ENCODE measurements around the gene PCDH9. TPM values are rescaled to one million over a fixed set of nuclear protein-coding genes. Genes with fewer than 3 reads are reported as not detected.

PCDH9 gene, protein sequence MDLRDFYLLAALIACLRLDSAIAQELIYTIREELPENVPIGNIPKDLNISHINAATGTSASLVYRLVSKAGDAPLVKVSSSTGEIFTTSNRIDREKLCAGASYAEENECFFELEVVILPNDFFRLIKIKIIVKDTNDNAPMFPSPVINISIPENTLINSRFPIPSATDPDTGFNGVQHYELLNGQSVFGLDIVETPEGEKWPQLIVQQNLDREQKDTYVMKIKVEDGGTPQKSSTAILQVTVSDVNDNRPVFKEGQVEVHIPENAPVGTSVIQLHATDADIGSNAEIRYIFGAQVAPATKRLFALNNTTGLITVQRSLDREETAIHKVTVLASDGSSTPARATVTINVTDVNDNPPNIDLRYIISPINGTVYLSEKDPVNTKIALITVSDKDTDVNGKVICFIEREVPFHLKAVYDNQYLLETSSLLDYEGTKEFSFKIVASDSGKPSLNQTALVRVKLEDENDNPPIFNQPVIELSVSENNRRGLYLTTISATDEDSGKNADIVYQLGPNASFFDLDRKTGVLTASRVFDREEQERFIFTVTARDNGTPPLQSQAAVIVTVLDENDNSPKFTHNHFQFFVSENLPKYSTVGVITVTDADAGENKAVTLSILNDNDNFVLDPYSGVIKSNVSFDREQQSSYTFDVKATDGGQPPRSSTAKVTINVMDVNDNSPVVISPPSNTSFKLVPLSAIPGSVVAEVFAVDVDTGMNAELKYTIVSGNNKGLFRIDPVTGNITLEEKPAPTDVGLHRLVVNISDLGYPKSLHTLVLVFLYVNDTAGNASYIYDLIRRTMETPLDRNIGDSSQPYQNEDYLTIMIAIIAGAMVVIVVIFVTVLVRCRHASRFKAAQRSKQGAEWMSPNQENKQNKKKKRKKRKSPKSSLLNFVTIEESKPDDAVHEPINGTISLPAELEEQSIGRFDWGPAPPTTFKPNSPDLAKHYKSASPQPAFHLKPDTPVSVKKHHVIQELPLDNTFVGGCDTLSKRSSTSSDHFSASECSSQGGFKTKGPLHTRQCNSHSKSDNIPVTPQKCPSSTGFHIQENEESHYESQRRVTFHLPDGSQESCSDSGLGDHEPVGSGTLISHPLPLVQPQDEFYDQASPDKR (N-terminal part only)
- 0.20 and 0.65 TPM in 2 replicates for total RNA-seq

DNA sequence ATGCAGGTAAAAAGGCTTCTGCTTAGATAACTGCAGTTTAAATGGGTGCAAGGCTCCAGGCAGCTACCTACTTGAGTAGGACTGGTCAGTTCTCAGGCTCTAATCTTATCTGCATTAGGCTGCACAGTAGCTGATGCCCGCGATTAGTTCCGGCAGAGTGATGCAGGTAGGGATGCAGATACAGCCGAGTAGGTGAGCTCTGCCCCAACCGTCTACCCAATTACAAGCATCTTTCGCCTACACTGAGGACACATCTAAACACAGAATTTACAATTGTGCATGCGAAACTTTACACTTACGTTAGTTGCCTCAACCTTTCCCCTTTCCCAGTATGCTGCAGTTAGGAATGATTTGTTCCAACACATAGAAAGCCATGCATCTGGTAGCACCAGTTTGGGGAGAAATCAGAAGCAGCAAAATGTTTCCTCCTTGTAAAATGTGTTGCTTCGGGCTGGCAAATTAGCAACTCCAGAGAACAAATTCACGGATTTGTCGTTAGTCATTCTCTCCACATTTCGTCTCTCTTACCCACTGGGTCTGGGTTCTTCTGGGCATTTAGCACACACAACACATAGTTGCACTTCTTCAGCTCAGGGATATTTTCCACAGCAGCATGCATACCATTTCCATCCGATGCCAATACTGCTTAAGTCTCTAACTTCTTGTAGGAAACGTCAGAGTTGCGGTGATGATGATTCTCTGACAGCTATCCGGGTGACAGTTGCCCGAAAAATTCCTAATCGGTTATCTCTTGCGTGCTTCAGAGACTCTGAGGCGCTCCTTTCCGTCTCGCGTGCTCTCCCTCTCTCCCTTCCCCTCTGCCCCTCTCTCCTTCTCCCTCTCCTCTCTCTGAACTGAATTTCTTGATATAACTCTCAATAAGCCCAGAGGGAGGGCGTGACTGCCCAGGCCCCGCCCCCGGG is at the start of gene PCDH9:
Gene PCDH9, minus strand, starts transcription at position 856 of the 923 bp plus-strand sequence. CDS start 1,896 bp downstream, outside the sequence.
- peak; percentile 9 to 27 for DNase-seq (ENCODE audit: low read depth in 2 of 2)

DNA sequence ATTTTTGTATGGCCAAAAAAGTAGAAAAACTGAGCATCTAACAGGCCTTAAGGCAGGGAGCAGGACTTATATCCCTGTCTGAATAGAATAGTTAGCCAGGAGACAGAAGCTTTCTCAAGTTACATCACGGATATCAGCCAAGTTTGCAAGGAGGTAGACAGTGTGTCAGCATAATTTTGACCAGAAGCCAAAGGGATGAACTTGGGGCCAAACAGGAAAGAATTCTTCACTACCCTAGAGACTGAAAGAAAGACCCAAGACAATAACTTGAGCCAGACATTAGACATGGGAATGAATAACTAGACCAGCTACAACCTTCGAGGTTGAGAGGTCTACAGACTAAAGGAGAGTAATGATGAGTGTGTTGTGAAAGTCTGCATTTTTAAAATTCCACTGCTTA is 48.1 kb upstream of the PCDH9 start:
- peak in 1 of 2 donors; percentile 0 for DNase-seq (ENCODE audit: low read depth in 2 of 2)

DNA sequence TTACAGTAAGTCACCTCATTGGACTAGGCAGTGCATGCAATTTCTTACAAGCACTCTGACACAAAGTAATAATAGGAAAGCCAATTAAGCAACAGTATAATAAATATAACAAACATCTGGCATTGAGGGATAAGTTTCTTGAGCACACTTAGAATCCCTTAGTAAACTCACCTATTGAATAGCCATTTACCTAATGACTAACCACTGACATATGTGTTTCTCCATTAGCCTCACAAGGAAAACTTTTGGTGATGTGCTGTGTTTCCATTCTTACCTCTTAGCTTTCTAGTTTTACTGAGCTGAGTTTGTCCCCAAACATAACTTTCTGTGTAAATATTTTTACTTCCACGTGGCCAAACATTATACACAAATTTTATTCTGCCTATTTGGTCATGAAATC is 47.4 kb upstream of the PCDH9 start:
- no peak for DNase-seq (ENCODE audit: low read depth in 2 of 2)

DNA sequence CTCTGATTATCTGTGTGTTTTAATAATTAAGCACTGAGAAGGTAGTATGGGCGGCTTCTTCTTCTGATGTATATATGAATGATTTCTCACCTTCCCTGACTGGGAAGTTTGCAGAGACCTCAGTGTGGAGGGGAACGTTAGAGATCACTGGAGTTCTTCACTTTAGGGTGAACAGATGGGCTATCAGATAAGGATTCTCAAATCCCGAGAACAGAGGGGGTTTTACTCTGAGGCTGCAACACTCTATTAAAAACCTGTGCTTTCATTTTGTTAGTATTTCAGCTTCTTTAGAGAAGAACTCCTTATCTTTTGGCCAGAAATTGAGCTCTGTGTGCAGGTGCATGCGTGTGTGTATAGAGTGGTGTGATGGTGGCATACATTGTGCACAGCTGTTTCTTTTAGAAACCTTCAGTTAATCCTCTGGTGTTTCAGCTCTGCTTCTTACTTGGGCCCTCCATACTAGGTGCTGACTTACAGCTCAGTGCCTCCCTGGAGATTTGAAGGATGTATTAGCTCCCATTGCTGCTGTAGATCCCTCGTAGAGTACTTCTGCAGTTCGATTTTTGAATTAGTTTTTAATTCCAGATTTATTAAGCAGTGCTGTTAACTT is 45.3 kb upstream of the PCDH9 start:
- no peak for DNase-seq (ENCODE audit: low read depth in 2 of 2)

DNA sequence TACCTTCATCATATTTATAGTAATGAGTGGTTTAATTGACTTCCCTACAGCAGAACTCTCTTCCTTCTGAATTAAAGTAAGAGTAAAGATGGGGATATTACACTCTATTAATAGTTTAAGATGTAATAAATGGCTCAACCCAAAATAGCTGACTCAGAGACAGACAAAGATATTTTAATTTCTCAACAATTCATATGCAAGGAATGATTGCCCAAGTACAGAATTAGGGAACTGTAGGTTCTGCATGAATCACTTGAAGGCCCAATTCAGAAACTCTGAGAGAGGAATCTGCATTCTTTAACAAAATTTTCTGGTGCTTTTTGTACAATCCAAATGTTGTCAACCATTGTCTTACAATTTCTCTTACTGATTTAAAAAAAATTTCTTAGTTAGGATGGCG is 42.9 kb upstream of the PCDH9 start:
- DNase-seq (ENCODE audit: low read depth in 2 of 2), result no peak

DNA sequence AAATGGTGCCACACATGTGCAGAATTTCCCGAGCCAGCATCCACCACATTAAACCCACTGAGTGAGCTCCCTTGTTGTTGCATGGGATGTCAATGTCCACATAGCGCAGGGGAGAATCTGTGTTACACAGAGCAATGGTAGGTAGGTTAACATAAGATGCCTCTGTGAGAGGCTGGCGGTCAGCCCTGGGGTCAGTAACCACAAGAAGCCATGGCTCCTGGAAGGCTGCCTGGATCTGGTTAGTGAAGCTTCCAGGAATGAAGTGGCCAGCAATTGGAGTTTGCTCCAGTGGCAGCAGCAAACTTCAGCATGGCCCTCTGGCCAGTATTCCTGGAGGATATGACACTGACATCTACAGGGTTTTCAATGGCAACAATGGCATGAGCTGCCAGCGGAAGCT is 37.0 kb upstream of the PCDH9 start:
- DNase-seq (ENCODE audit: low read depth in 2 of 2), result no peak

DNA sequence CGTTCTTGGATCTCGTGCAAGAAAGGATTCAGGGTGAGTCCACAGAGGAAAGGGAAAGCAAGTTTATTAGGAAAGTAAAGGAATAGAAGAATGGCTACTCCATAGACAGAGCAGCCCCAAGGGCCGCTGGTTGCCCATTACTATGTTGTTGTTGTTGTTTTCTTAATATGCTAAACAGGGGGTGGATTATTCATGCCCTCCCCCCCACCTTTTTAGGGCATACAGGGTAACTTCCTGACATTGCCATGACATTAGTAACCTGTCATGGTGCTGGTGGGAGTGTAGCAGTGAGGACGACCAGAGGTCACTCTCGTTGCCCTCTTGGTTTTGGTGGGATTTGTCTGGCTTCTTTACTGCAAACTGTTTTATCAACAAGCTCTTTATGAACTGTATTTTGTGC is 29.1 kb upstream of the PCDH9 start:
- DNase-seq (ENCODE audit: low read depth in 2 of 2), result no peak

DNA sequence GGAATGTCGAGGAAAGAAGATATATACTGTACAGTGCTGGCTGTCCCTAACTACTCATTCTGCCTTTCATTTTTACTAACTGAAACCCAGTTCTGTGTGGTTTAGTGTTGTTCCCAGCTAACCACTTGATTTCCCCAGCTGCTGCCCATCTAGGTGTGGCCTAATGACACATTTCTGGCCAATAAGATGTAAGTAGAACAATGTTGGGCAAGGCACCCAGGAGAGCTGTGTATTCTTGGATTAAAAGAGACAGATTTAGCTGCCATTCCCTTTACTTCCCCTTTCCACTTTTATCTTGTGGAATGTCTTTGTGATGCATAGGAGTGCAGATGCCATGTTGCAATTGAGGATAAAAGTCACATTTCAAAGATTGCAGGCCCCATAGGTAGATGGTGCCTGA is 28.3 kb upstream of the PCDH9 start:
- no peak for DNase-seq (ENCODE audit: low read depth in 2 of 2)

DNA sequence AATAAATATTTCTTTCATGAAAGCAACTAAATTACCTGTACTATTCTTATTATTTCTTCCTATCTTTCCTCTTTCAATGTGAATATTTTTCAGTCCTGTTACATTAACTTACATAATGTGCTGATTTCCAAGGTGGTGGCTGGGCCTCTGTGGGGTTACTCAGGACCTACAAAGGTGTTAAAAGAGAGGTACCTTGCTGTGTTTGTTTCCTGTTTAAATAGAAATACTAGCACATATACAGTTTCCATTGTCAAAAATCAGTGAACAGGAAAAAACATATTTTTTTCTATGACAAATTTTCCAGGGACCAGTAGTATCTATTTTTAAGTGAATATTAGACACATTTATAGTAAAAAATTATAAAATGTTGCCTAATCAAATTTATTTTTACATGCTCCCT is 8.7 kb upstream of the PCDH9 start:
- DNase-seq (ENCODE audit: low read depth in 2 of 2), result no peak

DNA sequence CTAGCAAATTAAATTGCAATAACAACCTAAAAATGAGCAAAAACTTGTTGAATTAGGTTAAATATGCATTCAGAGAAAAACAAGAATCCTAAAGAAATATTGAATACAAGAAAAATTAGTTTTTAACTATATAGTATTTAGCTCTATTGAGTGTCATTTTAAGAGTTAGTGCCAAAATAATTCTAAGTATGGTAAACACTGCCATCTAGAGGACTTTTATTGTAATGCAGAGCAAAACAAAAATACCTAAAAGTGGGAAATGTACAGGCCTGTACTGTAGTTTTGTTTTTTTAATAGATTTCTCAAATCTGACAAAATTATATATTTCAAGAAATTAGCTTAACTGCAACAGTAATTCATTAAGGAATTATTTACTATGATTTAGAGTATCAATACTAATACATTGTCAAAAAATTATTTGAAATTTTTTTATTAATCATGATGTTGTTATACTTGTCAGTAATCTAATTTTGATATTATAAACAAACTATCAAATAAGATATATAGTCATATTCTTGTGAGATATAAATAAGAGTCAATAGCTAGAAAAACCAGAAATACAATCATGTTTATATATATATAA is 8.2 kb upstream of the PCDH9 start:
- peak; percentile 34 to 49 for DNase-seq (ENCODE audit: low read depth in 2 of 2)

DNA sequence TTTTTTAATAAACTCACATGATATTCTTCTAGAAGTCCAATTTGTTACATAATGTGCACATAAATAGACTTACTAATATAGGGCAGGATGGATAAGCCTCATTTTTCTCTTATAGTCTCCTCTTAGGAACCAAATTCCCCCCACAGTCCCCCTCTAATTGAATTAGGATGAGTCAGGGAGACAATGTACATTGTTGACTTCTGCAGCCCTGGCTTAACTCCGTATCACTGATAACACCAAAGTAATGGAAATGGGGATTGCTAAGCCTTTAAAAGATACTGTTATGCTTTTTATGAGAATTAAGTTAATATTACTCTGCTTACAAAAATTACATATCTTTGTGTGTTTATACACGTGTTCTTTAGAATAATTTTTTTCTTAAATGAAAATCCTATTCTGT is 5.1 kb upstream of the PCDH9 start:
- no peak for DNase-seq (ENCODE audit: low read depth in 2 of 2)

DNA sequence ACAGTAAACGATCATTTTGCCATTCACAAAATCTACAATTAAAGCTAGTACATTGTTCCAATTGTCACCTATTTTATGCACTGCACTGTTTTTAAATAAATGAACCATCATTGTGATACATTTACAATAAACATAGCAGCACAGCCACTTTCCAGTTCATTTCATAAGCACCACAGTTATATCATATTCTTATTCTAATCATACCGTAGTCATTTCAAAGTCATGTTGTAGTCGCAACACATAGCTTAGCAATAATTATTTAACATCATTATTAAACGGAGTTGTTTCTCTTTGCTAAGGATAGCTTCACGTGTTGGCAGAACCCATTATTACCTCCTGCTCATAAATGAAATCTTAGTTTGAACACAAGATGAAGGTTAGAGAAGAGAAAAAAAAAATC is 2.2 kb upstream of the PCDH9 start:
- DNase-seq (ENCODE audit: low read depth in 2 of 2), result no peak

DNA sequence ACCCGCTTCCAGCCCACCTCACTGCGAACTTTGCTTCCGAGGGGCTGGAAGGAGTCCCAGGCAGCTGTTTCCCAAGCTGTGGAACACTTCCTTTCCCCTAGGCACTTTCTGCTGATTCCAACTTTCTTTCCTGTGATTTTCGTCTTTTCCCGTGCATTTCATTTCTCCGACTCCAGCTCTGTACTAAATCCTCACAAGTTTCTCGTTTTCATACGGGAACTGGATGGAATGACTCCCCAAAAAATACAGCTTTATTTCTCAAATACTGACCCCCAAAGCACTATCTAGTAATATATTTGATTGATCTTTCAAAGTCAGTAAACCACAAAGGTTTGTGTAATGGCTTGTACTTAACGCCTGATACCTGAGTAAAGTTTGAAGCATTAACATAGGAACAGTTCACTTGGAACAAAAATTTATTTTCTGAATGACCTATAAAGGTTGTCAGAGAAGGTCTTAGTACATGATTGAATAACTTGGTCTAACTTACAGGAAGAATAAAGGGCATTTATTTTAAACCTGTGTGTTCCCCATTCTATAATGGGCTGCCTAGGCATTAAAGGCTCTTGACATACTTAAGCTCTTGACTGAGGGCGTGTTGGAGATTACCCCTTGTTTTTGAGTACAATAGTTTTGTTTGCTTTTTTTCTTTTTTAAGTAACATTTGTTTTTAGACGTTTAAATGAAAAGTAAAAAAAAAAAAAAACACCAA is 1.3 kb upstream of the PCDH9 start:
- peak in 1 of 2 donors; percentile 2 for DNase-seq (ENCODE audit: low read depth in 2 of 2)

DNA sequence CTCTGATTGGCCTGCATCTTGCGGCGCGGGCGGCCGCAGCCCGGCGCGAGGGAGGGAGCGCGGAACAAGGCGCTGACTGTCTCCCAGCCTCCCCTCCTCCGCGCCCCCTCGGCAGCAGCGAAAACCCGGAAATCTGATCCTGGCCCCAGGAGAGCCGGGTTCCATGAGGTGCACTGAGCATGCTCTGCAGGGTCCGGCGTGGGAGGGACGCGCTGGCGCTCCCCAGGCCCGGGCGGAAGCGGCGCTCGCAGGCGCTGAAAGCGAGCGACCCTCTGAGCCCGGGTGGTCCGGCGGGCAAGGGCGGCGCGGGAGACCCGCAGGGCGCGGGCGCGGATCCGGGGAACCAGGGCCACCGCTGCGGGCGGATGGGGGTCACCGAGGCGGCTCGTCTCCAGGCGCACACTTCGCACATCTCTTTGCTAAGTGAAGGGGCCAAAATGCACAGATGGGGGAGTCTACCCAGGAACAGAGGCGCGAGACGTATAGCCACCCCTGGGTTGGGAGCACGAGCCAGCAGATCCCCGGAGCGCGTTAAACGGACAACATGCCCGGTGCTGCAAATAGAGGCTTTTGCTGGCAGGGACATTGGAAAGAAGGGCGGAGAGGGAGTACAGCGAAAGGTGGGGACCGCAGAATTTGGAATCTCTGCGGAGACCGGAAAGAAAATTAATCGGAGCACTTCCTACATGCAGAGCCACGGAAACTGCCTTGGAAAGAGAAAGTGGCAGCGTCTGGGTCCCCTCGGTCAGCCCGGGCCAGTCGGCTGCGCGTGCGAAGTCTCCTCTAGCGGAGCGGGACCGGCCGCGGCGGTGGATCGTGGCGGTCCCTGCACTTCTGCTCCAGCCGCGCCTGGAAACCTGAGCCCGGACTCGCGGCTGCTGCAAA is 510 bp upstream of the PCDH9 start:
- peak; percentile 97 to 98 for DNase-seq (ENCODE audit: low read depth in 2 of 2)

DNA sequence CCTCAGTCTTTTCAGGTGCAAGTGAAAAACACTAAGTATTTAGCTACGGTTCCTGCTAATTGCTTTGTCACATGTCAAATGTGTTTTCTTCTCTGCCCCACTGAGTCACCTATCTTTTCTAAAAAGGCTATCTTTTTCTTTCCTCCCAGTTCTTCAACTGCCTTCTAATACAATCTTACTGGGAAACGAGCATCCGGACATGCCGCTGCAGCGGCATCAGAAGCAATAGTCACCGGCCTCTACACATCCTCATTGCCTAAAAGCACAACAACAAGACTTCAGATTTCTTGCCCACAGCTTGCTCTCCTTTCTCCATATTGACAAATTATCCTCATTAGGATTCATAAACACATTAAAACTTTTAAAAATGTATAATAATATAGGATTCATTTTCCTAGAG is 1.2 kb downstream of the PCDH9 start:
- peak in 1 of 2 donors; percentile 30 for DNase-seq (ENCODE audit: low read depth in 2 of 2)

DNA sequence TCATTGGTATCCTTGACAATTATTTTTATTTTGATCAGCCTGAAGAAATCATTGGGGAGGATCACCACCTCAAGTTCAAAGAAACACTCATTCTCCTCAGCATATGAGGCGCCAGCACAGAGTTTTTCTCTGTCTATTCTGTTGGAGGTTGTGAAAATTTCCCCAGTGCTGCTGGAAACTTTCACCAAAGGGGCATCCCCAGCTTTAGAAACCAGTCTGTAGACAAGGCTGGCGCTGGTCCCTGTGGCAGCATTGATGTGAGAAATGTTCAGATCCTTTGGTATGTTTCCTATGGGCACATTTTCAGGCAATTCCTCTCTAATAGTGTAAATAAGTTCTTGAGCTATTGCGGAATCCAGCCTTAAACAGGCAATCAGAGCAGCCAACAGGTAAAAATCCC is 2.1 kb downstream of the PCDH9 start:
- DNase-seq (ENCODE audit: low read depth in 2 of 2), result no peak

DNA sequence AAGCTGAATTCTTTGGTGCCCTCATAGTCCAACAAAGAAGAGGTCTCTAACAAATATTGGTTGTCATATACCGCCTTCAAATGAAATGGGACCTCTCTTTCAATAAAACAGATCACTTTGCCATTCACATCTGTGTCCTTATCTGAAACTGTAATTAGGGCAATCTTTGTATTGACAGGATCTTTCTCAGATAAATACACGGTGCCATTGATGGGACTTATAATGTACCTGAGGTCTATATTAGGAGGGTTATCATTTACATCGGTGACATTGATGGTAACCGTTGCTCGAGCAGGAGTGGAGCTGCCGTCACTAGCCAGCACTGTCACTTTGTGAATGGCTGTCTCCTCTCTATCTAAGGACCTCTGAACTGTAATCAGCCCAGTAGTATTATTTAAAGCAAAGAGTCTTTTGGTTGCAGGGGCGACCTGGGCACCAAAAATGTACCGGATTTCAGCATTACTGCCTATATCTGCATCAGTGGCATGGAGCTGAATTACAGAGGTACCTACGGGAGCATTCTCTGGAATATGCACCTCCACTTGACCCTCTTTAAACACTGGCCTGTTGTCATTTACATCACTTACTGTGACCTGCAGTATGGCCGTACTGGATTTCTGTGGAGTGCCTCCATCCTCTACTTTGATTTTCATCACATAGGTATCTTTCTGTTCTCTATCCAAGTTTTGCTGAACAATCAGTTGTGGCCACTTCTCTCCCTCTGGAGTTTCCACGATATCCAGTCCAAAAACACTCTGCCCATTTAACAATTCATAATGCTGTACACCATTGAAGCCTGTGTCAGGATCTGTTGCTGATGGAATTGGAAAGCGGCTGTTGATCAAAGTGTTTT is 2.8 kb downstream of the PCDH9 start:
- DNase-seq (ENCODE audit: low read depth in 2 of 2), result no peak

DNA sequence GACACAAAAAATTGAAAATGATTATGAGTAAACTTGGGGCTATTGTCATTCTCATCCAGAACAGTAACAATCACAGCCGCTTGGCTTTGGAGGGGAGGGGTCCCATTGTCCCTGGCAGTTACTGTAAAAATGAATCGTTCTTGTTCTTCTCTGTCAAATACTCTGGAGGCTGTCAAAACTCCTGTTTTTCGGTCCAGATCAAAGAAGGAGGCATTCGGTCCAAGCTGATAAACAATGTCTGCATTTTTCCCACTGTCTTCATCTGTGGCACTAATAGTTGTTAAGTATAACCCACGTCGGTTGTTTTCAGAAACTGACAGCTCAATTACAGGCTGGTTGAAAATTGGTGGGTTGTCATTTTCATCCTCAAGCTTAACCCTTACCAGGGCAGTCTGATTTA is 3.4 kb downstream of the PCDH9 start:
- DNase-seq (ENCODE audit: low read depth in 2 of 2), result no peak

Measured in lung microvascular endothelial cell (primary cell).